ENCODE measurements around the gene XIST.
"Not testable (repeated sequence)": the region's sequence is repeated elsewhere in the genome, so short reads cannot be mapped to it uniquely, and the experiment has no call there.

XIST gene

DNA sequence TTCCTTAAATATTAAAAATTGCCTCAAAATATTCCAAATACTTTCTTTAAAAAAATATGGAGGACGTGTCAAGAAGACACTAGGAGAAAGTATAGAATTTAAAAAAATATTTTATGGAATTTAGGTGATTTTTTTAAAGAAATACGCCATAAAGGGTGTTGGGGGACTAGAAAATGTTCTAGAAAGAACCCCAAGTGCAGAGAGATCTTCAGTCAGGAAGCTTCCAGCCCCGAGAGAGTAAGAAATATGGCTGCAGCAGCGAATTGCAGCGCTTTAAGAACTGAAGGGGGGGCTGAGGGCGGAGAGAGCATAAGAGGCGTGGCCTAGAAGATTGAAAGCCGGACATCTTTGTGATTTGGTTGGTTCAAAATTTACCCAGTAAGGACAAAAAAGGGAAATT, at the start of gene XIST:
Gene XIST, minus strand, starts transcription at position 248 of the 400 bp plus-strand sequence.
- DNase-seq = no peak

DNA sequence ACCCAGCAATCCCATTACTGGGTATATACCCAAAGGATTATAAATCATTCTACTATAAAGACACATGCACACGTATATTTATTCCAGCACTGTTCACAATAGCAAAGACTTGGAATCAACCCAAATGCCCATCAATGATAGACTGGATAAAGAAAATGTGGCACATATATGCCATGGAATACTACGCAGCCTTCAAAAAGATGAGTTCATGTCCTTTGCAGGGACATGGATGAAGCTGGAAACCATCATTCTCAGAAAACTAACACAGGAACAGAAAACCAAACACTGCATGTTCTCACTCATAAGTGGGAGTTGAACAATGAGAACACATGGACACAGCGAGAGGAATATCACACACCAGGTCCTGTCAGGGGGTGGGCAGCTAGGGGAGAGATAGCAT, 45.8 kb upstream of the XIST start:
- not testable (repeated sequence) for DNase-seq

DNA sequence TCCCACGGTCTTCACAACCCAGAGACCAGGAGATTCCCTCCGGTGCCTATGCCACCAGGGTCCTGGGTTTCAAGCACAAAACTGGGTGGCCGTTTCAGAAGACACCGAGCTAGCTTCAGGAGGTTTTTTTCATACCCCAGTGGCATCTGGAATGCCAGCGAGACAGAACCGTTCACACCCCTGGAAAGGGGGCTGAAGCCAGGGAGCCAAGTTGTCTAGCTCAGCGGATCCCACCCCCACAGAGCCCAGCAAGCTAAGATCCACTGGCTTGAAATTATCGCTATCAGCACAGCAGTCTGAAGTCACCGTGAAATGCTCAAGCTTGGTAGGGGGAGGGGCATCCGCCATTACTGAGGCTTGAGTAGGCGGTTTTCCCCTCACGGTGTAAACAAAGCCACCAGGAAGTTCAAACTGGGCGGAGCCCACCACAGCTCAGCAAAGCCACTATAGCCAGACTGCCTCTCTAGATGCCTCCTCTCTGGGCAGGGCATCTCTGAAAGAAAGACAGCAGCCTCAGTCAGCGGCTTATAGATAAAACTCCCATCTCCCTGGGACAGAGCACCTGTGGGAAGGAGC, 40.1 kb upstream of the XIST start:
- DNase-seq = not testable (repeated sequence)

DNA sequence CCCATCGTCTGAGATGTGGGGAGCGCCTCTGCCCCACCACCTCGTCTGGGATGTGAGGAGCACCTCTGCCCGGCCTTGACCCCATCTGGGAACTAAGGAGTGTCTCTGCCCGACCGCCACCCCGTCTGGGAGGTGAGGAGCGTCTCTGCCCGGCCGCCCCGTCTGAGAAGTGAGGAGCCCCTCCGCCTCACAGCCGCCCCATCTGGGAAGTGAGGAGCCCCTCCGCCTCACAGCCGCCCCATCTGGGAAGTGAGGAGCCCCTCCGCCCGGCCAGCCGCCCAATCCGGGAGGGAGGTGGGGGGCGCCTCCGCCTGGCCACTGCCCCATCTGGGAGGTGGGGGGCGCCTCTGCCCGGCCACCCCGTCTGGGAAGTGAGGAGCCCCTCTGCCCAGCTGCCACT, 29.7 kb upstream of the XIST start:
- DNase-seq = not testable (repeated sequence)

DNA sequence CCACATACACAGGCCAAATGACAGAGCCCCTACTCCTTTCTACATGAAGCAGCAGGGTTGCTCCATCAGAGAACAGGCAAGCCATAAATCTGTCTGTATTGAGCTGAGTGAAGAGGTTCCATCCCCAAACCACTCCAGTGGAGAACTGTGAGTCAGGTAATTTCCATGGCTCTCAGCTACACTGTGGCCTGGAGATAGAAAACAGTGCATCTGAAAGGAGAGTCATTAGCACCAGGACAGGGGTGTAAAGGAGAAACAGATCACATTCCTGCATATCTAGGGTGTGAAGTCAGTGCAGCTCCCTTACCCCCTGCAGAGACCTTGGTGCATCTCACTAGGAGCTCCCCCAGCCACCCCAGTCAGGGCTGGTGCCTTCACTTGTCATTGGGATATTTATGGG, 25.2 kb upstream of the XIST start:
- DNase-seq = no peak

DNA sequence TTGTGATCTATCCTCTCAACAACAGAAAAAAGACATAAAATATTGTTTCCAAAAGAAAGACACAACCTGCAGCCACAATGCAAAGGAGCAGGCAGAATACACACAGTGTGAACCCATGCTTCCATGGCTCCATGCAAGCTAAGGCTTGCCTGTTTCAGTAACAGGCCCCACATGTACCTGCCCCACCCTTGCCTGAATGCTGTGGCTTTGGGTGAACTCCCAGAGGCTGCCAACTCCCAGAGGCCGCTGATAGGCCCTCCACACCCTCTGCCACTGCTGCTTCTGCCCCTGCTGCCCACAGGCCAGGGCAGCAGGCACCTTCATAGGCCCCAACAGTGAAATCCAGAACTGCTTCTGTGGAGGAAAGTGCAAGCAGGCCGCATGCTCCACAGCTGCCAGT, 24.4 kb upstream of the XIST start:
- DNase-seq = no peak

DNA sequence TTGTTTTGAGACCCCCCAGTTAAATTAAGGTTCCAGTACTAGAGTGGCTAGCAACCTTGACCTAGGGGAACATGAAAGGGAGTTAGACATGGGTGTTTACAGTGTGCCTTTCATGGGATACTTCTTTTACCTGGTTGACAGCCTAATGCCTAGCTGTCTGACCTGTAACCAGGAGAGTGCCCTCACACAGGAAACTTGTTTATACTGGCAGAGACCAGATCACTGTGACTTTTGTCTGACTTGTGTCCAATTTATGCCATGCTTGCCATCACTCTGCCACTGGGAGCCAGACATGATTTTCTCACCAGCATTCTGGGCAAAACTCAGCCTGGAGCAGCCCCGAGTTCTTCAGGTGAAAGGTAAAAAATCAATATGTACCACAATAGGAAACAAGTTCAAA, 16.4 kb upstream of the XIST start:
- no peak for DNase-seq

DNA sequence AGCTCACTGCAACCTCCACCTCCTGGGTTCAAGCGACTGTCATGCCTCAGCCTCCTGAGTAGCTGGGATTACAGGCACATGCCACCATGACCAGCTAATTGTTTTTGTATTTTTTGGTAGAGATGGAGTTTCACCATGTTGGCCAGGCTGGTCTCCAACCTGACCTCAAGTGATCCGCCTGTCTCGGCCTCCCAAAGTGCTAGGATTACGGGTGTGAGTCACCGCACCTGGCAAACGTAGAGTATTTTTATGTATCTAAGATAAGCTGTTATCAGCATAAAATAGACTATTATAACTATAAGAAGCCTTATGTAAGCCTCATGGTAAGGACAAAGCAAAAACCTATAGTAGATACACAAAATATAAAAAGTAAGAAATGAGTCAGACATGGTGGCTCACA, 14.6 kb upstream of the XIST start:
- no peak for DNase-seq

DNA sequence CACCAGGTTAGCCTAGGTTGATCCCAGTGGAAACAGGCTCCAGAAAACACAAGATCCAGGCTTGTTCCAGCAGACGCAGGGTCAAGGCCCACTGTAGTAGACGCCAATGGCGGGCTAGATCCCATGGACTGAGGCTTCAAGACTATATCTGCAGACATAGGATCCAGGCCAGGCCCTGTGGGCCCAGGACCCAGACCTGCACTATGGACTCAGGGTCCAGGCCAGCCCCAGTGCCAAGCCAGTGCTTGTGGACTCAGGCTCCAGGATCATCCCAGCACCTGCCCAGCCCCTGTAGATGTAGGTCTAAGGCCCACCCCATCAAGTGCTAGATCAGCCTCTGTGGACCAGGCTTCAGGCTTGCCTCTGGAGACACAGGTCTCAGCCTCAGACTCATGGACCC, 11.3 kb upstream of the XIST start:
- no peak for DNase-seq

DNA sequence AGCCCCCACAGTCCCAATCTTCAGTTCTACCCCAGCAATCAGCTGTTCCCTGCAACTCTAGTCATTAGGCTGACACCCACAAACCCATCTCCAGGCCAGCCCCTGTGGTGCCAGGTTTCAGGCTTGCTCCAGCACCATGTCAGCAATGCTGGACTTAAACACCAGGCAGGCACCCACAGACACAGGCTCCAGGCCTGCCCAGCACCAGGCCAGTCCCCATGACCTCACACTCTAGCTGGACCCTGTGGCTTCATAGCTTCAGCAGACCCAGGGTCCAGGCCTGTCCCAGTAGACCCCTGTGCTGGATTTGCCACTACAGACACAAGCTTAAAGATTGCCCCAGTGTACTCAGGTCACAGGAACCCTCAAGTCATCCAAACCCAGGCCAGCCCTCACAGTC, 10.8 kb upstream of the XIST start:
- DNase-seq = no peak

DNA sequence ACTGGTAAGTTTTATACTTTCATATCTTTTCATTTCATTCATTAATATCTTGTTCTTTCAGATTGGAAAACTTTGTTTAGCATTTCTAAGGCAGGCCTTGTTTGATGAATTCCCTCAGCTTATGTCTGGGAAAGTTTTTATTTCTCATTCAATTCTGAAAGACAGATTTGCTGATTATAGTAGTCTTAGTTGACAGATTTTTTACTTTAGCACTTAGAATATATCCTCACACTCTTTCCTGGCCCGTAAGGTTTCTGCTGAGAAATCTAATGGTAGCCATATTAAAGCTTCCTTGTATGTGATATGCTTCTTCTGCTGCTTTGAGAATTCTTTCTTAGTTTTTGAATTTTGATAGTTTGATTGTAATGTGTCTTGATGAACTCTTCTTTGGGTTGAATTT, 7.1 kb upstream of the XIST start:
- no peak for DNase-seq

DNA sequence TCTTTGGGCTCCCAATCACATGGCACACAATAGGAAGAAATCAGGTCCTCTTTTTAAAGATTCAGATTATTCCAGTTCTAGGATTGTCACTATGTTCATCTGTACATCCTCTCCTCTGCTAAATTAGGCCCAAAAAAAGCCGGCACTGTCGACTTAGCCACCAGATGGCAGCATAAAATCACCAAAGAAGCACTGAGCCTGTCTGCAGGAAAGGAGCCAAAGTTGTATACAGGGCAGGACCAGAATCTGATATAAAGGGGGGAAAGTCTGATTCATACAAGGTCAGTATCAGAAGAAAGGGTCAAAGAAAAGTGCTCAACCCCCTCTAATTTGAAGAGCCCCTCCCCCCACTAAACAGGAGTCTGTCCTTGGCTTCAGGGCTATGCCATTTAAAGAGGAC, 3.0 kb upstream of the XIST start:
- DNase-seq = no peak

DNA sequence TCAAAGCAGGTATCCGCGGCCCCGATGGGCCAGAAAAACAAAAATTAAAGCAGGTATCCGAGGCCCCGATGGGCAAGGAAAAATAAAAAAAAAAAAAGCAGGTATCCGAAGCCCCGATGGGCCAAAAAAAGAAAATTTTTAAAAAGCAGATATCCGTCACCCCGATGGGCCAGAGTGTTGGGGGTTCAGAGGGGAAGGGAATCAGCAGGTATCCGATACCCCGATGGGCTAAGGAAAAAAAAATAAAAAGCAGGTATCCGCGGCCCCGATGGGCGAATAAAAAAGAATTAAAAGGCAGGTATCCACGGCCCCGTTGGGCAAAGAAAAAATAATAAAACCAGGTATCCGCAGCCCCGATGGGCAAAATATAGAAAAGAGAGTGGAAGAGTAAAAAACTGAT, 492 bp downstream of the XIST start:
- no peak for DNase-seq

DNA sequence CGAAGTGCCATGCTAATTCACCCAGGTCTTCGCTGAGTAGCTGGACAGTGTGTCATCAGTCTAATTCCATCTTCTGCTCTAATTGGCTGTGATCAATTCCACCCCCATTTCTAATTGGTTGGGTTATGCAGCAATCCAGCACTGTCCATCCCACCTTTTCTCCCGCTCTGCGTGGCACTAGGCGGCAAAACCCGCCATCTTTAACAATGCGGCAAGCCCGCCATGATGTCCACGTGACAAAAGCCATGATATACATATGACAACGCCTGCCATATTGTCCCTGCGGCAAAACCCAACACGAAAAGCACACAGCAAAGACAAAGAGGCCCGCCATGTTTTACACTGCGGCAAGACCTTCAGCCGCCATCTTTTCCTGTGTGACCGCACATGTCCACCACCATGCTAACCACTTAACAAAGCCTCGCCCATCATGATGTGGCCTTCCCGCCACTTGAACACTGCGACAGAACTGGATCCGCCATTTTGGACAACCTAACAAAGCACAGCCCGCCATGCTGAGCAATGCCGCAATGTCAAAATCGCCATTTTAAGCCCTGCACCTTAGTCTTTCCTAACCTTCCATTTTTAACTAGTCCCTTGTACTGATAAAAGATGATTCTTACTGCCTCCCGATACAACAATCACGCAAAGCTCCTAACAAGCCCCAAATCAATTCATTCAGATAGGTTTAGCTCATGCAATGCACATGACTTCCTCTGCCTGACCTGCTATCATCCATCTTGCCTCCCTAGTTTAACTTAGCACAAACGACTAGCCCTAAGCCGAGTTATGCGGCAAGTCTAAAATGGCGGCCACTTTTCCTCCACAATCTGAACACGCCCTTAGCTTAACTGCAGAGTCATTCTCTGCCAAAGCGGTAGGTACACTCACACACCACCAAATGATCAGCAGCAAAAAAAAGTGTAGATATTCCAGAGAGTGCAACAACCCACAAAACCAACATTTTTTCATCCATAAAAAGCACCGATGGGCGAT, 1.2 kb downstream of the XIST start:
- DNase-seq = no peak

DNA sequence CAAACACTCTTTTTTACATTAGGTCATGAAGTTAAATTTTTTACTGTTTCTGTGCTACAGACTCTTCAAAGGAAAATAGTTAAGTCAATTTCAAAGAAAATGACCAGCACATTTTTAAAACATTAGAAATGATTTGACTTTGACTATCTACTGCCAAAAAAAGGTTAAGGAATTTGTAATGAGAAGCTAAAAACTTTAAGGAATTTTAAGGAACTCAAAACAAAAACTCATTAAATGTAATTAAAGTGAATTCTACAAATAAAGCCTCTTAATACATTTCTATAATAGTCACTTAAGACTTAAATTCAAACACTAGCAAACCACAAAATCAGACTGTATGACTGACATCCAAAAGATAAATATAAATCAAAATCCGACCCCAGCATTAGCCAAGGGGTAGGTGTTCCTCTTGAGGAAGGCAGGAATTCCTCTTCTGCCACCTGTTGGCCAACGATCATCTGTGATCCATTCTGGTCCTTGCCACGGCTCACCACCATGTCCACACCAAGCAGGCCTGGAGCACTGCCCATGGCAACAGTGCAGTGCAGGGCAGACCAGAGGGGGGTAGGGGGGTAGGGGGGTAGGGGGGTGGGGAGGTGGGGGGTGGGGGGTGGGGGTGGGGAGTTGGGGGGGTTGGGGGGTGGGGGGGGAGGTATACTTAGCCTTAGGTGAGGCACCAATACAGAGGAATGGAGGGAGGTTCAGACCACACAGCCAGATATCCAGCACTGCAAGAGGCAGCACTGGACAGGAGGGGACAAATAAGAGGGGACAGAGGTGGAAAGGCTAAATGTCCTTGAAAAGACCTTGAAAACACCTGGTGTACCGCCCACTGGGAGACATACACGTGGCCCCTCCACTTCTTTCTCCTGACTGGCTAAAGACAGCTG, 2.1 kb downstream of the XIST start:
- DNase-seq = no peak

DNA sequence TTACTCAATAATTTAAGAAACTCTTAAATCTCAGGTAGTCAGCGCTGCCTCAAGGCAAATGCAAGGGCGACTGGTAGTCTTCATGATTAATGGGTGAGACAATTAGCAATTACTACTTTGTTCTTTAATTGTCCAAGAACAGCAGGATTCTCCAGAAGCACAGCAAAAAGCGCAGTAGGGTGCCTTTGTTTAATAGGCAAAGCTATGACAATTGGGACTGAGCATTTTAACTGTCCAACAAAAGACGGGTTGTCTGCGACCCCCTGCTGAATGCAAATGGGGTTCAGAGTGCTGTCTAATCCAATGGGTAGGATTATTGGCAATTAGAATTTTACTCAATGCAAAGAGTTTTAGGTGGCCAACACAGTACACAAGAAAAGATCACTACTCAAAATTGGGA, 3.4 kb downstream of the XIST start:
- no peak for DNase-seq

DNA sequence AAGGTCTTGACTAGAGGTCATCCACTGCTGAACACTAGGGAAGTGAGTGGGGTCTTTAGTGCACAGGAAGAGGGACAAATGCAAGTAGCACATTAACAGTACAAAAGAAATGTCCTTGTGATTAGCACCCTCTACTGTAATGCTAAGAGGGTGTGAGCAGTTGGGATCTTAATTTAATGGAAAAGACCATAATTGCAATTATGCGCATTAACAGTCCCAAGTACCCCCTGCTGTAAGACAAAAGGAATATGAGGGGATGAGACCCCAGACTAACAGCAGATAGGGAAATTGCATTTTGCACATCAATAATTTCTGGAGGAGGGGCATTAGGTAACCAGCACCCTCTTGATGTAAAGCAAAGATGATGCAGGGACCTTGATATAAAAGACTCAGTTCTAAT, 4.5 kb downstream of the XIST start:
- no peak for DNase-seq

DNA sequence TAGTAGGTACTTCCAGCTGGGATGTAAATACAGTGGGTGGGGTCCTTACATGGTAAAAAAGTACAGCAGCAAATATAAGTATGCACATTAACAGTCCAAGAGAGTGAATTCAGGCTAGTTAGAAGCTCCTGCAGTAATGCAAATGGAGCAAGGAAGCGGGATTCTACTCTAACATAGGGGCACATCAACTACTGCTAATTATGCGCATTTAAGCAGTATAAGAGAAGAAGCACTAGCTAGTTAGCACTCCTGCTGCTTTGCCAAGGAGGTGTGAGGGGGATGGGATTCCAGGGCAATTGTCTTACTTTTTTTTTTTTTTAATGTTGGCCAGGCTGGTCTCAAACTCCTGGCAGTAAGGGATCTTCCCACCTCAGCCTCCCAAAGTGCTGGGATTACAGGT, 5.4 kb downstream of the XIST start:
- DNase-seq = no peak

DNA sequence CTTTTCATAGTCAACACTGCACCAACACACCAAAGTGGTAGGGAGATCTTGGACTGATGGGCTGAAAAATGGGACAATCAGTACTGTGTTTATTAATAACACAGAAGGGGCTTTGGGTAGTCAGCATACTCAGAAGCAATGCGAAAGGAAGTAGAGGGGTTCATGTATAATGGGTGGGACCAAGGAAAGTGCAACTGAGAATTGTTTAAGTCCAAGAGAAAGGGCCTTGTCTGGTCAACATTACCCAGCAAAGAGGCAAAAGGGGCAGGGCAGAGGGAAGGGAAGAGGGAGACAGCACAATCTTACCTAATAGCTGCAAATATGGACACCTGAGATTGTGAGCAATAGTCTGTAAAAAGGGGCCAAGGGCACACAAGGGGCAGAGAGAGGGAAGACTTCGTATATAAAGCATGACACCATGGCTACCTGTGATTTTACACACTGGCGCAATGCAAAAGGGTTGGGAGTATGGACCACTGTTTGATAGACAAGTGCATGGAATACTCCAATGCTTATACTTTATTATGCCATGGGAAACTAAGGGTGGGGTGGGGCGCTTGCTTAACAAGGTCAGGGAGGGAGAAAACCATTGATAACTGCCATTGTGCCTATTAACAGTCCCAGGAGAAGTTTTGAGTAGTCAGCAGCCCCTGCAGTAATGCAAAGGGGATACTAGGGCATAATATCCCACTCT, 9.8 kb downstream of the XIST start:
- DNase-seq = no peak

DNA sequence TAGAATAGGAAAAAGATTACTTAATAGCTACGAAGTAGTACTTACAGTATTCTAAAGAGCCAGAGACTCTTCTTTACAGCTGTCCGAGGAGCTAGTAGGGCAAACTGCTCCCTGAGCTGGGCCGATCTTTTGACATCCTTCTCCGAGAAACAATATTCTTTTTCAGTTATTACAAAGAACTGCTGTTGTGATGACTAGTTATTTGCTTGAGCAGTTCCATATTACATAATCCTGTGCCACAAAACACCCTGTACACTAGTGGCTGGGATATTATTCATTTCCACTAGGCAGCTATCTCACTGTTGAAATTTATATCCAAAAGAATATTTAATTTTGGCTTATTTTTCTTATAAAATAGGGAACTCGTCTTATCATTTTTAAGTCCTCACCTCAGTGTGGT, 11.2 kb downstream of the XIST start:
- no peak for DNase-seq

DNA sequence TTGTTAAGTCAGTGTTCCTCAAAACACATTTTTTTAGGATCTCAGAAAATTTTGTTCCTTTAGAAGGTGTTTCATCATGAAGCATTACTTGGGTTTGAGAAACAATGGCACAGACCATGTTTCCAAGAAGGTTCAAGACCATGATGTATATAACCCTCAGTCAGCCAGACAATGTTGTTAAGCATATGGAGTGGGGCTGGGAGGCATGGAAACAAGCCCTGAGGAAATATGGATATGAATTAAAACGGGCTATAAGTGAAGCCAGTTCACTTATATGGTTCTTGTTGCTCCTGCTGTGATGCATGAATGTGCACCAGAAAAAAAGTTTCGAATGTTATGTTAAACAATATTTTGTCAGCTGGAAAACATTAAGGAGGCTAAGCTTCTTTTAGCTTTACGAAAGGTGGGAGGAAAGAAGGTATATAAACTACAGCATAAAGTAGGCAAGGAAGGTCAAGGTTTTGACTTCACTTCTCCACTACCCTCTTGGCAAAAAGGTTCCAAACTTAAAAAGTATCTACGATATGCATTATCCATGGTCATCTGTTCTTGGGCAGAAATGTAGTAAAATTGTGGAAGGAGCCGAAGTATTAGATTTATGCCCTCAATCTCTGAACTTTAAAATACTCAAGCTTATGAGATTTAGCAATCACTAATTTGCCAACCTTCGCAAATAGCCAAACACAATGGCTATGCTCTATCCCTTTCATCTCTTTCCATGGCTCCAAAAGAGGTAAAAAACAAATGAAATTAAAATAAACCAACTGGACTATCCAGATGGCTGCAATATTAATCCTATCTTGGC, 12.2 kb downstream of the XIST start:
- DNase-seq = no peak

DNA sequence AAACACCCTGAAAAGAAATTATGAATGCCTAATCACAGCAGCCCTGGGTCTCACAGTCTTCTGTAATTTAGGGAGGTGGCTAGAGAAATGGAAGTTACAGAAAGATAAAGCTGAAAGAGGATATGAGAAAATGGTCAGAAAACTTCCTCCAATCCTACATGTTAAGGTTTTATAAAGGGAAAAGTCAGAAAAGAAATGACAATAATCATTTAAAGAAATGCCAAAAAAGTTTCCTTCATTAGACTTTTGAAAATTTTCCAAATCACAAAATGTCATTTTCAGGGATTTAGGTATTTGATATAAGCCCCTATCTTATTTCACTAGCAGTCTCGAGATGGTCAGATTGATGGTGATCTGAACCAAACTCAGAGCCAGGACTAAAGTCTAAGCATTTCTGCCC, 13.4 kb downstream of the XIST start:
- no peak for DNase-seq

Measured in SHP77 treated with DMSO at 0.1 percent for 48 hours (cell line).